ENCODE results near the gene FGGY. TPM values are rescaled to one million over a fixed set of nuclear protein-coding genes. Genes with fewer than 3 reads are reported as not detected.

Gene FGGY
- total and polyA plus RNA-seq, 2 donors (not counting 1 experiment from before 2014, with no cell fraction given), result 6.1 to 38.5 TPM

GRCh38 chr1:59486615-59487014, 189.7 kb downstream of the FGGY start:
- whole genome bisulfite sequencing (ENCODE audit: insufficient coverage), result no CpG with 5 or more reads among the region's 2 CpGs
- Histone ChIP-seq H3K4me1 (ENCODE audit: control insufficient read depth in 2 of 2, insufficient read depth in 2 of 2, low read length in 2 of 2) (peaks cover 18% of the 10 kb centered on the region in 2 donors), H3K36me3 (replicated peaks in 1 of 2; ENCODE audit: control extremely low read depth in 1 of 2, control insufficient read depth in 1 of 2, extremely low read depth in 1 of 2, insufficient read depth in 2 of 2, low read length in 1 of 2) (no peaks in the 10 kb centered on the region), H3K79me2 (ENCODE audit: control insufficient read depth, insufficient read depth, low read length) (no peaks in the 10 kb centered on the region), H3K27ac (ENCODE audit: low read length in 2 of 2) (no peak overlapping the region), H4K20me1 (ENCODE audit: control insufficient read depth, insufficient read depth, low read length, poor library complexity, severe bottlenecking) (no peaks in the 10 kb centered on the region), H2AFZ (ENCODE audit: insufficient read depth, low read depth, low read length, poor library complexity, severe bottlenecking) (no peak overlapping the region), H3K9me3 (ENCODE audit: control extremely low read depth in 1 of 3, control insufficient read depth in 2 of 3, insufficient read depth in 1 of 3, low read length in 2 of 3) (no peaks in the 10 kb centered on the region), H3K4me2 (replicated peaks; ENCODE audit: low read depth, low read length, poor library complexity, severe bottlenecking) (no peak overlapping the region), H3K4me3 (ENCODE audit: control extremely low read depth in 1 of 5, extremely low read depth in 1 of 5, insufficient read depth in 1 of 5, low read depth in 2 of 5, low read length in 4 of 5) (no peak overlapping the region), H3K27me3 (replicated peaks in 1 of 4; ENCODE audit: control extremely low read depth in 1 of 4, control insufficient read depth in 3 of 4, insufficient read depth in 4 of 4, low read length in 3 of 4) (no peaks in the 10 kb centered on the region), H3K9ac (ENCODE audit: low read length) (no peak overlapping the region)
- no peaks in the 10 kb centered on the region for H3K27me3 Mint-ChIP-seq
- ChIA-PET CTCF (no interaction called here), POLR2A (no interaction called here)
- H3K9me3 Mint-ChIP-seq (ENCODE audit: insufficient read depth), result no peaks in the 10 kb centered on the region
- H3K4me1 Mint-ChIP-seq, result peaks cover 27% of the 10 kb centered on the region
- no peak for DNase-seq
- H3K27ac Mint-ChIP-seq, result no peak overlapping the region
- no peak for ATAC-seq (ENCODE audit: low read depth)
- no peak for TF ChIP-seq CTCF (IDR thresholded peaks at IDR 0.05)
- no peak for TF ChIP-seq EZH2 (IDR thresholded peaks at IDR 0.05; ENCODE audit: borderline replicate concordance, insufficient read depth, low read depth, low read length, poor library complexity, severe bottlenecking)
- intact Hi-C loops (cut with micrococcal nuclease), result no loop called here
- H3K4me3 Mint-ChIP-seq, result no peak overlapping the region

DNA sequence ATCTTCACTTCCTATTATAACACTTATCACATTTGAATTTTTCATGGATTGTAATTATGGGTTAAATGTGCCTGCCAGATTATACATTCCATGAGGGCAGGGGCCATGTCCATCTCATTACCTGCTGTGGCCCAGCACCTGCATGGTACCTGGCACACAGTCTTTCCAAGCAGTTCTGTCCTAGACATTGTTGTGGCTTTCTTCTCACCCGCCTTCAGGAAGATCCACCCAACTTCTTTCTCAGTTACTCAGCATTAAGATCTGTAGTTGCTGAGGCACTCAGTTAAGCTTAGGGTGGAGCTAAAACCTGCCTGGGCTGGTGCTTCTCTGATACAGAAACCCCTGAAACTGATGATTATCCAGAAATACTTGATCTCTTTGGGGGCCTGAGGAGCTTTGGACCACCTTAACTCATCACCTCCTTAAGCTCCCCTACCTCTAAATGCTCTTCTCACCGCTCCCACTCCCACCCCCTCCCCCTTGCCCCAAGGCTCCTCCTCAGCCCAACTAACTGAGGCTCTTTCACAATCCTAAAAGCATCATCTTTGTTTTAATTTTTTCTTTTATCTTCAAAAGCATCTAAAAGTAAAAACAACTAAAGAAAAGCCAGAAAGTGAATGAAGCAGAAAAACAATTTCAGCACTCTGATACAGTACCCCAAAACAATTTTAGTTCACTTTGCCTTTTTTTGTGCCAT, 190.6 kb downstream of the FGGY start:
- DNase-seq (no peak), ATAC-seq (ENCODE audit: low read depth) (no peak)
- Histone ChIP-seq H3K4me3 (ENCODE audit: control extremely low read depth in 1 of 5, extremely low read depth in 1 of 5, insufficient read depth in 1 of 5, low read depth in 2 of 5, low read length in 4 of 5) (no peak overlapping the region), H3K4me2 (replicated peaks; ENCODE audit: low read depth, low read length, poor library complexity, severe bottlenecking) (no peak overlapping the region), H3K27ac (ENCODE audit: low read length in 2 of 2) (no peak overlapping the region), H3K36me3 (replicated peaks in 1 of 2; ENCODE audit: control extremely low read depth in 1 of 2, control insufficient read depth in 1 of 2, extremely low read depth in 1 of 2, insufficient read depth in 2 of 2, low read length in 1 of 2) (no peaks in the 10 kb centered on the region), H2AFZ (ENCODE audit: insufficient read depth, low read depth, low read length, poor library complexity, severe bottlenecking) (no peak overlapping the region), H4K20me1 (ENCODE audit: control insufficient read depth, insufficient read depth, low read length, poor library complexity, severe bottlenecking) (no peaks in the 10 kb centered on the region), H3K9me3 (ENCODE audit: control extremely low read depth in 1 of 3, control insufficient read depth in 2 of 3, insufficient read depth in 1 of 3, low read length in 2 of 3) (no peaks in the 10 kb centered on the region), H3K4me1 (ENCODE audit: control insufficient read depth in 2 of 2, insufficient read depth in 2 of 2, low read length in 2 of 2) (peaks cover 18% of the 10 kb centered on the region in 2 donors), H3K27me3 (replicated peaks in 1 of 4; ENCODE audit: control extremely low read depth in 1 of 4, control insufficient read depth in 3 of 4, insufficient read depth in 4 of 4, low read length in 3 of 4) (no peaks in the 10 kb centered on the region), H3K79me2 (ENCODE audit: control insufficient read depth, insufficient read depth, low read length) (no peaks in the 10 kb centered on the region), H3K9ac (ENCODE audit: low read length) (no peak overlapping the region)
- intact Hi-C loops (cut with micrococcal nuclease), result no loop called here
- ChIA-PET POLR2A (no interaction called here), CTCF (no interaction called here)
- Mint-ChIP-seq H3K27ac (no peak overlapping the region), H3K9me3 (ENCODE audit: insufficient read depth) (no peaks in the 10 kb centered on the region), H3K4me3 (no peak overlapping the region), H3K4me1 (peaks cover 19% of the 10 kb centered on the region), H3K27me3 (no peaks in the 10 kb centered on the region)
- TF ChIP-seq CTCF (IDR thresholded peaks at IDR 0.05) (no peak), EZH2 (IDR thresholded peaks at IDR 0.05; ENCODE audit: borderline replicate concordance, insufficient read depth, low read depth, low read length, poor library complexity, severe bottlenecking) (no peak)
- WGBS (ENCODE audit: insufficient coverage), result 100% methylated on average over 2 of the region's 2 CpGs
